NCI-H1694 (cell line): ENCODE measurements around the gene CANX.
"Not testable (repeated sequence)": the region's sequence is repeated elsewhere in the genome, so short reads cannot be mapped to it uniquely, and the experiment has no call there.

Experiments
- DNase-seq: peaks from one replicate; lab custom pipeline; 2025; lab: John Stamatoyannopoulos, UW

Gene CANX, protein sequence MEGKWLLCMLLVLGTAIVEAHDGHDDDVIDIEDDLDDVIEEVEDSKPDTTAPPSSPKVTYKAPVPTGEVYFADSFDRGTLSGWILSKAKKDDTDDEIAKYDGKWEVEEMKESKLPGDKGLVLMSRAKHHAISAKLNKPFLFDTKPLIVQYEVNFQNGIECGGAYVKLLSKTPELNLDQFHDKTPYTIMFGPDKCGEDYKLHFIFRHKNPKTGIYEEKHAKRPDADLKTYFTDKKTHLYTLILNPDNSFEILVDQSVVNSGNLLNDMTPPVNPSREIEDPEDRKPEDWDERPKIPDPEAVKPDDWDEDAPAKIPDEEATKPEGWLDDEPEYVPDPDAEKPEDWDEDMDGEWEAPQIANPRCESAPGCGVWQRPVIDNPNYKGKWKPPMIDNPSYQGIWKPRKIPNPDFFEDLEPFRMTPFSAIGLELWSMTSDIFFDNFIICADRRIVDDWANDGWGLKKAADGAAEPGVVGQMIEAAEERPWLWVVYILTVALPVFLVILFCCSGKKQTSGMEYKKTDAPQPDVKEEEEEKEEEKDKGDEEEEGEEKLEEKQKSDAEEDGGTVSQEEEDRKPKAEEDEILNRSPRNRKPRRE

DNA sequence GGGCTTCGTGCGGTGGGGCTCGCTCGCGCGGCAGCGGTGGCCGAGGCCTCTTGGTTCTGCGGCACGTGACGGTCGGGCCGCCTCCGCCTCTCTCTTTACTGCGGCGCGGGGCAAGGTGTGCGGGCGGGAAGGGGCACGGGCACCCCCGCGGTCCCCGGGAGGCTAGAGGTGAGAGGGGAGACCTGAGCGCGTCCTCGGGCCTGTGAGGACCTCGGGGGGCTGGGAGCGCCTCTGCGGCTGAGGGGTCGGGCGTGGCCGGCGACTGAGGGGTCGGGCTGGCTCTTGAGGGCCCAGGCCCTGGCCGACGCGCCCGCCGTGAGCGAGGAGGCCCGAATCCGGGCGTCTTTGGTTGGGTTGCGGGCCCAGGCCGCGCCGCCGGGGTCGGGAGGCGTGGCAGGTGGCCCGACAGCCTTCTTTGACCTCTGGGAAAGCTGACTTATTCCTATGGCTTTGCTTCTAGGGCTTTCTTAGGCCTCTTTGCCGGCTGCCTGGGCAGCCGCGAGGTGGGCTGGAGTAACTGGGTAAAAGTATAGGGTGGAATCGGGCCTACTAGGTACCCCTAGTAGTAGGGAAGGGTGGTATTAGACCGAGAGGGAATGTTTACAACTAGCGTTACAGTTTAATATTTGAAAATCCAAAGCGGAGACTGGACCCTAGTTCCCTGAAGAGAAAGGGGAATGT lies at the start of gene CANX:
CANX (plus strand) TSS at position 33 of the 681 bp plus-strand sequence. CDS start 6,715 bp downstream, outside the sequence.
- DNase-seq, result no peak

DNA sequence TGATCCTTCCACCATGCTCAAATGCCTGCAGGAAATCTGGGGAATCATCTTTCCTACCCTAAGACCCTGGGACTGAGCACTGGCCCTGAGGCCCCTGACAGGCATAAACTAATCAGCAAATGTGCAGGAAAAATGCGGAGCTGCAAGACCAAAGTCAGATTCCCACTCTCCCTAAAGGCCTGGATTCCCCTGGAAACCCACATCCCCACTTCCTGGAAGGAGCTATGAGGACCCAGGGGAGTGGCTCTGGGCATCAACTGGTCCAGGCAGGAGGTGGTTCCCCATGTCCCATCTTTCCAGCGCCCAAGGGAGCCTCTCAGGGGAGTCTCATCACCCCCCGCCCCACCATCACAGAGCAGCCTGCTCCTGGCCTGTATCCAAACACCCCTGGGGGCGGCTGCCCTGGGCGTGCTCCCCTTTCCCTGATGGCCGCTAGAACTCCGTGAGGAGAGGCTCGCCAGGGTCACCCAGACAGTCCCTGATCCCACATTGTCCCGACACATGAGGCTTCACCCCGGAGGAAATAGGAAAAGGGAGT lies 49.5 kb upstream of the CANX start:
- DNase-seq, result not testable (repeated sequence)

- not testable (repeated sequence) for DNase-seq
Measured at GRCh38 chr5:179650245-179650644, 48.5 kb upstream of the CANX start.

- not testable (repeated sequence) for DNase-seq
Measured at GRCh38 chr5:179653135-179653534, 45.6 kb upstream of the CANX start.

DNA sequence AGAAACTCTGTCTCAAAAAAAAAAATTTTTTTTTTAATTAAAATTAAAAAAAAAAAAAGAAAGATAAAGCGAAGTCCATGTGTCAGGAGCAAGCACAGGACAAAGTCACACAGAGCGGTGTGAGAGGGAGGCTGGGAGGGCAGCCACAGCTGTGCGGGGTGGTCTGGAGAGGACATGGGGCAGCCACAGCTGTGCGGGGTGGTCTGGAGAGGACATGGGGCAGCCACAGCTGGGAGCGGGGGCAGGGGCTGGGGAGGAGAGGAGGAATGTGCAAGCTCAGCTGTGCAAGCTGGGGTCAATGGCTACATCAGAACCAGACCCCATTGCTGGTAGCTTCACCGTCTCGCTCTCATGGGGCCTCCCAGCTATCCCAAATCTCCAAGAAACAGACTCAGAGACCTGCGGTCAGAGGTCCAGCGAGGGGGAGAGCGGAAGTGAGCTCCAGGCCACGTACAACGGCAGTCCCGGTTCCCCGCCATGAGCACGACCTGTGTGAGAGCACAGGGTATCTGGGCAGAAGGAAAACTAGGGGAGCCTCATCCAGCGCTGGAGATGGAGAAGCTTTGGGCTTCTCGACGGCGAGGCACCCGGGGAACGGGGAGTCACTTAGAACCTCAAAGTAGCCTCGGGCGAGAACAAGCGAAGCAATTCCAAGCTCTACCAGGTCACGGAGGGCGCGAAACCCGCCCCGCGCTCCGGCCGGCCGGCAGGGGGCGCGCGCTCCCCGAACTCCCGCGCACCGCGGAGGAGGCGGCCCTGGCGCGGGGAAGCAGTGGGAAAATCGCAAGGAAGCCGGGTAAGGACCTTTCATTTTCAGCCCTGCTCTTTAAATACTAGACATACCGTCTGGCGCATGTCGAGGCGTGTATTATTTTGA lies 41.2 kb upstream of the CANX start:
- DNase-seq, result not testable (repeated sequence)

- not testable (repeated sequence) for DNase-seq
Measured at GRCh38 chr5:179658179-179658856, 40.4 kb upstream of the CANX start.

GRCh38 chr5:179661647-179662046 lies 37.1 kb upstream of the CANX start:
- DNase-seq, result not testable (repeated sequence)

DNA sequence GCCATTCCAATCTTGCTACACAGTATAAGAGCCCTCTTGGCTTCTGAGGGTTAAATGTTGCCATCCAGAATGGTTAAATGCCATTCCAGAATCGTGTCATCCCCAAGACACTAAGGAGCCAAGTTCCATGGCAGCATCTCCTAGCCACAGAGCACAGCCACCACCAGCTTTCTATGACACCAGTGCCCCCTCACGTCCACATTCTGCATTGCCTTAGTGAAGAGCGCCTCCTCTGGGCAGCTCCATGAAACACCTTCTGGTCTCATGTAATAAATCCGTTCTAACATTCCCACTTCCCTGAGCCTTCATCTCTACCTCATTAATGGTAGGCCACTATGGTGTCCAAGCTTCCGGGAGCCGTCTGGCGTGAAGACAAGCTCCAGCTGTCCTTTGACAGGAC lies 30.4 kb upstream of the CANX start:
- DNase-seq, result peak; percentile 35

DNA sequence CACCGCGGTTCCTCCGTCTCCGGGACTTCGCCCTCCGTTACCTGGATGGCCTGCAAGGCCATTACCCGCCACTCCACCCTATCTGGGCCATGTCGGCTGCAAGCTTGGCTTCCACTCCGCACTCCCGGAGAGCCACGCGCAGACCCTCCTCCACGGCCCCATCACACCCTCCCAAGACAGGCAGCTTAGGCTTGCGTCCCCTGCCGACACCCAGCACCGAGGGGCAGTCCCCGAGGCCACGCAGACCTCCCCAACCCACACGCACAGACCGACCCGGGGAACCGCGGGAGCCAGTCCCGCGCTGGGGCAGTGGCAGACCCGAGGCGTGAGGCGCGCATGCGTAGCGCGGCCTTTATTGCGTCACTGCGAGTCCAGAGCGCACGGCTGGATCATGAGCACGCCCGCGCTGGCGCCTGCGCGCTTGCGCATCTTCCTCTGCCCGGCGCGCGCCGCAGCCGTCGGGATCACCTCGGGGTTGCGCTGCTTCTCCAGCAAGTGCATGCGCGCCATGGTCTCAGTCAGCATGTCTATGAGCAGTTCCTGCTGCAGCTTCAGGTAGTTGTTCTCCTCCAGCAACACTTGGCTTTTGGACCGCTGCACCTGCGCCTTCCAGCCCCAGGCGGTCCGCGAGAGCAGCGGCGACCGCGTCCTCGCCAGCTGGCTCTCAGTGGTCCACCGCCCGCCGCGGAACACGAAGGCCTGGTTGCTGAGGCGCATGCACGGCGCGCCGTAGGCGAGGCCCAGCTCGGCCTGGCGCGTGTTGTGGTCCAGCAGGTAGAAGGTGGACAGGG lies 20.3 kb upstream of the CANX start:
- DNase-seq, result peak; percentile 82

DNA sequence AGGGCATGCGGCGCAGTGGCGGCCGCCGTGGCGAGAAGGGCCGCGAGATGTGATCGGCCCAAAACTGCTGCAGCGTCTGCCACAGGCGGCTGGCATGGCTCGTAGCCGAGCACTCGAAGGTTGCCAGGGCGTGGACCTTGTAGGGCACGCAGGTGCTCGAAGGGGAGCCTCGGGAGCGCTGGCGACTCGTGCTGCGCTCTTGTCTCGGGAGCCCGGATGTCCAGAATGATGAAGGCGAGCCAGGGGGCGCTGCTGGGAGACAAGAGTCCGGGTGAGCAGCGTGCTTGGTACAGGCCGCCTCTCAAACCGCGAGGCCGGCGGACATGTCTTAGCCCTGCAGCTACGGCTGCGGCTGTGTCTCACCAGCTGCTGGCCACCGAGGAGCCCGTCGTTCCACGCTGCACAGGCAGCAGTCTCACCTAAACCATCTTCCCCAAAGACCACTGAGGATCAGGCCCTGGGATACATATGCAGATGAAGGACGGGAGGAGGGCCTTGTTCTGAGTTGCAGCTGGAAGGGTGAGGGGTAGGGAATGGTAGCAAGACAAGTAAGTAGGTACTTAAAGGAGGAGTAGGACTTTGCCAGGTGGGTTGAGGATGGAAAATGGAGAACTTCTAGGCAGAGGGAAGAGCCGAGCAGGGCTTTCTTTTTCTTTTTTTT lies 19.6 kb upstream of the CANX start:
- DNase-seq, result no peak

DNA sequence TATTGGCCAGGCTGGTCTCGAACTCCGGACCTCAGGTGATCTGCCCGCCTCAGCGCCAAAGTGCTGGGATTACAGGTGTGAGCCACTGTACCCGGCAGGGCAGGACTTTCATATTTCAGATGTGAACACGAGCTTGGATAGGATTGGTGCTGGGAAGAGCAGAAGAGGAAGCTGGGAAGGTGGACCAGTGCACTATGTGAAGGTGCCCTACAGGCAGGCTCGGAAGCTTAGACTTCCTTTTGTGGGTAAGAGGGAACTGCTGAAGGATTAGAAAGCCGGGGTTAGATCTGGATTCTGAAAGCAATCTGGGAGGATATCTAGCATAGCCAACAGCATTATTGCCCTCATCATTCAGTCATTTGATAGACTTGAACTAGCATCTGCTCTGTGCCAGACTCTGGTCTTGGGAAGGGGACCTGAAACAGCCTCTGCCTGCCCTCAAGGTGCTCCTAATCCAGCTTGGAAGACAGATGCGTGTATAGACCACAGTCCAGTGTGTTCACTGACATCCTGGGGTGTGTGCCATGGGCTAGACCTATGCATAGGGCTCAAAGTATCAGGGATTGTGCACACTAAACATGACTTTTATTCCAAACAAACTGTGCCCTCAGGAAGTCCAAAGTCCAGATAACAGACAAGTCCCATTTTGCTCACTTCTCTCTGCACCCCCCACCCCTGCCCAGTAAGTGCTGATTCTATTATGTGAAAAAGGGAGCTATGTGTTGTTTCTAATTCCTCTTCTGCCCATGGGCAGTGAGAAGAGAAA lies 18.6 kb upstream of the CANX start:
- DNase-seq, result no peak

- no peak for DNase-seq
Measured at GRCh38 chr5:179680780-179681401, 17.9 kb upstream of the CANX start, which contains the start of gene CBY3. Gene CBY3, minus strand, starts transcription at chr5:179681034. Its CDS starts 116 bp downstream, at chr5:179680918.

DNA sequence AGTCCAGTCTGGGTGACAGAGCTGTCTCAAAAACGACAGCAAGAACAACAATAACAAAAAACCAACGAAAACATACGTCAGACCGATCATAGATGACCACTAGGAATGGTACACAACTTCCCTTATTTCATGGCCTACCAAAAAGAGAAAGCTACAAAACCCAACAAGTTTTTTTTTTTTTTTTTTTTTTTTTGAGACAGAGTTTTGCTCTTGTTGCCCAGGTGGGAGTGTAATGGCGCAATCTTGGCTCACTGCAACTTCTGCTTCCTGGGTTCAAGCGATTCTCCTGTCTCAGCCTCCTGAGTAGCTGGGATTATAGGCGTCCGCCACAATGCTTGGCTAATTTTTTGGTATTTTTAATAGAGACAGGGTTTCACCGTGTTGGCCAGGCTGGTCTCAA lies 9.6 kb upstream of the CANX start:
- not testable (repeated sequence) for DNase-seq

- no peak for DNase-seq
Measured at GRCh38 chr5:179694561-179694960, 4.2 kb upstream of the CANX start.

- DNase-seq, result no peak
Measured at GRCh38 chr5:179696603-179697002, 2.2 kb upstream of the CANX start.

GRCh38 chr5:179697108-179697507 lies 1.7 kb upstream of the CANX start:
- no peak for DNase-seq

DNA sequence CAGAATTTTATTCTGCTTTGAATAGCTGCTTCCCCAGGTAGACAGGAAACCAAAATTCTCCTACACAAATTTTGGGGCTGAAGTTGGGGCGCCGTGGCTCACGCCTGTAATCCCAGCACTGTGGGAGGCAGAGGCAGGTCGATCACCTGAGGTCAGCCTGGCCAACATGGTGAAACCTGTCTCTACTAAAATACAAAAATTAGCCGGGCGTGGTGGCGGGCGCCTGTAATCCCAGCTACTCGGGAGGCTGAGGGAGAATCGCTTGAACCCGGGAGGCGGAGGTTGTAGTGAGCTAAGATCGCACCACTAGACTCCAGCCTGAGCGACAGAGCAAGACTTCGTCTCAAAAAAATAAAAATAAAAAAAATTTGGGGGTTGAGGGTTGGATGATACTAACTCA lies 1.2 kb upstream of the CANX start:
- DNase-seq, result not testable (repeated sequence)
